ENCODE data around the gene BARHL1.

DNA sequence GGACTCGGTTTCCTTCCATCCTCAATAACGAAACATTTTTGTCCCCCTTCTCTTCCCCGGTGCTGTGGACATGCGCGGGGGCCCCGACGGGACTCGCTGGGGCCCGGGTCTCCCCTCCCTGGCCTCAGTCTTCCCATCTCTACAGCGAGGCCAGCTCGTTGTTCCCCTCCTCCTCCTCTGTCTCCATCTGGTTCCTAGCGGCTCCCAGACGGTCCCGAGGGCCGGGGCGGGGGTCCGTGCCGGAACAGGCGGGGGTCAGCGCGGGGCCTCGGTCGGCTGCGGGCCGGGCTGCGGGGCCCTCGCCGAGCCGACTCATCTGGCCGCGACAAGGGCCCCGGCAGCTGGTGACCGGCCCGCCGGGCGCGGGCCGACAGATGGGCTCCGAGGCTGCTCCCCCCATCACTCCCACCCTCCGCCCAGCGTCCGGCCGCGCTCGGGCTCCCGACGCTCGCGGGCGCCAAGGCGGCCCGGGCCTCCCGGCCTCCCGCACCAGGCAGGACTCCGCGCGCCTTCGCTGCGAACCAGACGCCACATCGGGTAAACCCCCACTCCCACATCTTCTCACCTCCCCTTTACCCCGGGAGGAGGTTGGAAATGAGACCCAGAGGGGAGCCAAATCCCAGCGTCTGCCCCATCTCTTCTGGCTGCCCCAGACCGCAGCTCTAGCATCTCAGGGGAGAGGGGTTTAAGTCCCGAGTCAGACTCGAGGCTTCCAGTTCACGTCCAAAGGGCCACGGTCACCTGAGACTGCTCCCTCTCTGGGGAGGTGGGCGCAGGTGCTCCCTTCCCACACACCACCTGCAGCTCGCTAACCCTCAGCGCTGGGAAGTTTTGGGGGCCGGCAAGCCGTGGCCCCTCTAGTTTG is 8.1 kb downstream of the BARHL1 start:
- TF ChIP-seq, protein P1, sequence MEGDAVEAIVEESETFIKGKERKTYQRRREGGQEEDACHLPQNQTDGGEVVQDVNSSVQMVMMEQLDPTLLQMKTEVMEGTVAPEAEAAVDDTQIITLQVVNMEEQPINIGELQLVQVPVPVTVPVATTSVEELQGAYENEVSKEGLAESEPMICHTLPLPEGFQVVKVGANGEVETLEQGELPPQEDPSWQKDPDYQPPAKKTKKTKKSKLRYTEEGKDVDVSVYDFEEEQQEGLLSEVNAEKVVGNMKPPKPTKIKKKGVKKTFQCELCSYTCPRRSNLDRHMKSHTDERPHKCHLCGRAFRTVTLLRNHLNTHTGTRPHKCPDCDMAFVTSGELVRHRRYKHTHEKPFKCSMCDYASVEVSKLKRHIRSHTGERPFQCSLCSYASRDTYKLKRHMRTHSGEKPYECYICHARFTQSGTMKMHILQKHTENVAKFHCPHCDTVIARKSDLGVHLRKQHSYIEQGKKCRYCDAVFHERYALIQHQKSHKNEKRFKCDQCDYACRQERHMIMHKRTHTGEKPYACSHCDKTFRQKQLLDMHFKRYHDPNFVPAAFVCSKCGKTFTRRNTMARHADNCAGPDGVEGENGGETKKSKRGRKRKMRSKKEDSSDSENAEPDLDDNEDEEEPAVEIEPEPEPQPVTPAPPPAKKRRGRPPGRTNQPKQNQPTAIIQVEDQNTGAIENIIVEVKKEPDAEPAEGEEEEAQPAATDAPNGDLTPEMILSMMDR (tag by site-specific recombination; IDR thresholded peaks at IDR 0.05) = no peak
- TF ChIP-seq SETDB1 (IDR thresholded peaks at IDR 0.05; ENCODE audit: insufficient read length, low read length) = no peak
- no peak for TF ChIP-seq ZNF239 (tag by site-specific recombination; IDR thresholded peaks at IDR 0.05)
- no peak for TF ChIP-seq ZNF843 (tag by site-specific recombination; IDR thresholded peaks at IDR 0.05)
- TF ChIP-seq ZNF302 (tag by site-specific recombination; IDR thresholded peaks at IDR 0.05; ENCODE audit: low read depth) = no peak
- no peak for TF ChIP-seq ZNF140 (tag by site-specific recombination; IDR thresholded peaks at IDR 0.05)
